Measurements from ENCODE around the gene ATOX1. TPM values are rescaled to one million over a fixed set of nuclear protein-coding genes. Genes with fewer than 3 reads are reported as not detected.

ATOX1 gene
- total RNA-seq, 1 experiment from 2014 or later, result 202 TPM

- Histone ChIP-seq H3K9me3 (ENCODE audit: control insufficient read depth, insufficient read depth, low read depth, low read length) (no peaks in the 10 kb centered on the region), H3K4me1 (ENCODE audit: control insufficient read depth, insufficient read depth, low read length) (peaks cover 8% of the 10 kb centered on the region; the same call in 1 of the 2 replicates), H3K27ac (ENCODE audit: low read length) (peak overlapping the region; percentile 87), H3K36me3 (ENCODE audit: control insufficient read depth, insufficient read depth, low read length) (no peaks in the 10 kb centered on the region), H3K27me3 (ENCODE audit: control insufficient read depth, insufficient read depth, low read length) (no peaks in the 10 kb centered on the region), H3K4me3 (ENCODE audit: low read depth in 2 of 2, low read length in 2 of 2) (no peak overlapping the region)
- DNase-seq (ENCODE audit: low read depth, low spot score), result no peak
- ChIA-PET POLR2A (no interaction called here), CTCF (no interaction called here)
- in situ Hi-C loops (cut with HindIII; ENCODE audit: low pct_unique_long_range_greater_than_20kb, low sequenced_read_pairs), result no loop called here
- BruUV-seq (replicated peaks), result no TSS peak
- no peak for ATAC-seq
- intact Hi-C loops (cut with micrococcal nuclease; ENCODE audit: unreplicated experiment), result no loop called here
- TF ChIP-seq SIN3A (IDR thresholded peaks at IDR 0.05; ENCODE audit: borderline replicate concordance, insufficient read depth, low read depth, low read length), result no peak
- TF ChIP-seq CTCF (IDR thresholded peaks at IDR 0.05), result no peak
- TF ChIP-seq POLR2AphosphoS5 (IDR thresholded peaks at IDR 0.05; ENCODE audit: low read depth, low read length), result no peak
- no peak for TF ChIP-seq TCF7L2 (IDR thresholded peaks at IDR 0.05; ENCODE audit: low read depth, low read length)
- no peak for TF ChIP-seq REST (IDR thresholded peaks at IDR 0.05; ENCODE audit: insufficient read depth in 1 of 2, low read depth in 2 of 2, low read length in 1 of 2)
These were observed 50.9 kb downstream of the ATOX1 start for GRCh38 chr5:151707567-151707966.

GRCh38 chr5:151706906-151707305, 51.5 kb downstream of the ATOX1 start:
- Histone ChIP-seq H3K27me3 (ENCODE audit: control insufficient read depth, insufficient read depth, low read length) (no peaks in the 10 kb centered on the region), H3K36me3 (ENCODE audit: control insufficient read depth, insufficient read depth, low read length) (no peaks in the 10 kb centered on the region), H3K4me1 (ENCODE audit: control insufficient read depth, insufficient read depth, low read length) (peaks cover 8% of the 10 kb centered on the region; the same call in 1 of the 2 replicates), H3K9me3 (ENCODE audit: control insufficient read depth, insufficient read depth, low read depth, low read length) (no peaks in the 10 kb centered on the region), H3K27ac (ENCODE audit: low read length) (peak overlapping the region; percentile 87), H3K4me3 (ENCODE audit: low read depth in 2 of 2, low read length in 2 of 2) (no peak overlapping the region)
- in situ Hi-C loops (cut with HindIII; ENCODE audit: low pct_unique_long_range_greater_than_20kb, low sequenced_read_pairs) (no loop called here), intact Hi-C loops (cut with micrococcal nuclease; ENCODE audit: unreplicated experiment) (no loop called here)
- CTCF ChIA-PET, result no interaction called here
- TF ChIP-seq SIN3A (IDR thresholded peaks at IDR 0.05; ENCODE audit: borderline replicate concordance, insufficient read depth, low read depth, low read length) (no peak), REST (IDR thresholded peaks at IDR 0.05; ENCODE audit: insufficient read depth in 1 of 2, low read depth in 2 of 2, low read length in 1 of 2) (no peak), TCF7L2 (IDR thresholded peaks at IDR 0.05; ENCODE audit: low read depth, low read length) (no peak), CTCF (IDR thresholded peaks at IDR 0.05) (no peak), POLR2AphosphoS5 (IDR thresholded peaks at IDR 0.05; ENCODE audit: low read depth, low read length) (no peak)
- ATAC-seq (peak; percentile 44), DNase-seq (ENCODE audit: low read depth, low spot score) (no peak)
- POLR2A ChIA-PET, result no interaction called here
- no TSS peak for BruUV-seq (replicated peaks)
